AG04449 (cell line): ENCODE results near the gene PAM.
"Not testable (repeated sequence)": the region's sequence is repeated elsewhere in the genome, so short reads cannot be mapped to it uniquely, and the experiment has no call there.

Source experiments
- CTCF ChIA-PET: fragments of 350-600 bp; formaldehyde crosslinking; extraction: SDS; loops from one replicate; lab custom pipeline; 2021; ENCODE audit warnings: antibody characterized with exemption; lab: Yijun Ruan, JAX
- POLR2A ChIA-PET: fragments of 400-600, 350-600 bp; formaldehyde crosslinking; extraction: SDS; loops from one replicate; lab custom pipeline; 2020; ENCODE audit warnings: antibody characterized with exemption, inconsistent platforms; lab: Yijun Ruan, JAX
- DNase-seq: peaks from one replicate; pipeline ENCODE4 v3.0.0-alpha.2; 2010; ENCODE audit warnings: low read depth, low spot score
- H3K4me3 ChIP-seq: 2 replicates; pipeline ENCODE4 v1.5.1; 2011; ENCODE audit warnings: low read depth, mild to moderate bottlenecking, control low read depth, low read length
- TF ChIP-seq, protein P1 (sequence below): IDR thresholded peaks from one replicate; pipeline ENCODE4 v1.5.1; 2011; ENCODE audit warnings: mild to moderate bottlenecking, moderate library complexity, low read length, control low read depth, inconsistent platforms; ENCODE audit not compliant: insufficient read depth; ENCODE audit errors: missing control alignments

PAM gene

DNA sequence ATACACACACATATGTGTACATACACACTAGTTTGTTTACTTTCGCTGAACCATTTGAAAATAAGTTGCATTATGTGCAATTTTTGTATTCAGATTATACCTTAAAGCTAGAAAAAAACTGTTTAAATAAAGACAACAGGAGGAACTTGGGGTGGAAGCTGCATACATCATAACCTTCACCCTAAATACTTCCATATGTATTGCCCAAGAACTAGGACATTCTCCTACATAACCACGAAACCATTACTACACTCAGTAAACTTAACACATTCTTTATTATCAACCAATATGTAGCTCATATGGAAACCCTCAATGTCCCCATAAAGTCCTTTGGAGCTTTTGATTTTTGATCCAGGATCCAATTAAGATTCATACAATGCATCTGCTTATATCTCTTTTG lies 281.5 kb downstream of the PAM start:
- POLR2A ChIA-PET = no interaction called here
- DNase-seq = no peak
- TF ChIP-seq, protein P1, sequence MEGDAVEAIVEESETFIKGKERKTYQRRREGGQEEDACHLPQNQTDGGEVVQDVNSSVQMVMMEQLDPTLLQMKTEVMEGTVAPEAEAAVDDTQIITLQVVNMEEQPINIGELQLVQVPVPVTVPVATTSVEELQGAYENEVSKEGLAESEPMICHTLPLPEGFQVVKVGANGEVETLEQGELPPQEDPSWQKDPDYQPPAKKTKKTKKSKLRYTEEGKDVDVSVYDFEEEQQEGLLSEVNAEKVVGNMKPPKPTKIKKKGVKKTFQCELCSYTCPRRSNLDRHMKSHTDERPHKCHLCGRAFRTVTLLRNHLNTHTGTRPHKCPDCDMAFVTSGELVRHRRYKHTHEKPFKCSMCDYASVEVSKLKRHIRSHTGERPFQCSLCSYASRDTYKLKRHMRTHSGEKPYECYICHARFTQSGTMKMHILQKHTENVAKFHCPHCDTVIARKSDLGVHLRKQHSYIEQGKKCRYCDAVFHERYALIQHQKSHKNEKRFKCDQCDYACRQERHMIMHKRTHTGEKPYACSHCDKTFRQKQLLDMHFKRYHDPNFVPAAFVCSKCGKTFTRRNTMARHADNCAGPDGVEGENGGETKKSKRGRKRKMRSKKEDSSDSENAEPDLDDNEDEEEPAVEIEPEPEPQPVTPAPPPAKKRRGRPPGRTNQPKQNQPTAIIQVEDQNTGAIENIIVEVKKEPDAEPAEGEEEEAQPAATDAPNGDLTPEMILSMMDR = no peak
- H3K4me3 ChIP-seq = no peak overlapping the region
- CTCF ChIA-PET = interaction anchor here (0.8 to 1.8 kb wide), 4 partner anchors 356 to 500 kb away, joined by 3 to 4 read pairs (median 3); no protein-coding TSS in a partner anchor

GRCh38 chr5:103037673-103038455 lies 282.8 kb downstream of the PAM start:
- ChIA-PET POLR2A (no interaction called here), CTCF (no interaction called here)
- H3K4me3 ChIP-seq = no peak overlapping the region
- no peak for DNase-seq
- TF ChIP-seq, protein P1 = no peak

DNA sequence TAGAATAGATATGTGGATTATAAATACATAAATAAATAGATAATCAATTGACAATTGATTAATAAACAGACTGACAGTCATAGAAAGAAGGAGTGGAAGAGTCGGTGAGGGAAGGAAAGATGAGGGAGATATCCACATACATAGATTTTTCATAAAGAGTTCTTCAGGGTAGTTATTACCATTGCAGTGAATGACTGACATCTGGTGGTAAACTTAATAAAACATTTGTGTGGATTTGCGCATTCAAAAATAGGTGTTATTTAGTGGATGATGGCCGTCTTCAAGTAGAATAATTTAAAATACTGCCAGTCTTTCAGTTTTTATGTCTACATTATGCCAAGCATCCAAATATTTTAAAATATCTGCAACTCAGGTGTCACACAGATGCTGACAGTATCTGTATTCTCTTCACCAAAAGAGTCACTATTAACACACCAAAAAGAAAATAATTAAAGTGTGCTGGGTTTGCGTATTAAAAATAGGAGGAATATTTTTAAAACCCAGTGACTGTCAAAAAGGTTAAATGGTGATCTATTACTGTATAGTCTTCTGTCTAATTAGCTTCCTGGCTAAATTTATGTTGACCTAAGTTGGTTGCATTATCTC lies 286.1 kb downstream of the PAM start:
- H3K4me3 ChIP-seq = no peak overlapping the region
- CTCF ChIA-PET = interaction anchor here (0.9 to 4.7 kb wide), 16 partner anchors 10 to 504 kb away, joined by 3 to 47 read pairs (median 4); no protein-coding TSS in a partner anchor
- TF ChIP-seq, protein P1 = peak; percentile 32
- POLR2A ChIA-PET = no interaction called here
- DNase-seq = no peak

DNA sequence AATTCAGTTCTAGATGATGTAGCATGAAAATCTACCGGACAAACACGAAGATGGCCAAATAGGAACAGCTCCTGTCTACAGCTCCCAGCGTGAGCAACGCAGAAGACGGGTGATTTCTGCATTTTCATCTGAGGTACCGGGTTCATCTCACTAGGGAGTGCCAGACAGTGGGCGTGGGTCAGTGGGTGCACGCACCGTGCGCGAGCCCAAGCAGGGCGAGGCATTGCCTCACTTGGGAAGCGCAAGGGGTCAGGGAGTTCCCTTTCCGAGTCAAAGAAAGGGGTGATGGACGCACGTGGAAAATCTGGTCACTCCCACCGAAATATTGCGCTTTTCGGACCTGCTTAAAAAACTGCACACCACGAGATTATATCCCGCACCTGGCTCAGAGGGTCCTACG lies 291.6 kb downstream of the PAM start:
- H3K4me3 ChIP-seq, POLR2A ChIA-PET, DNase-seq: not testable (repeated sequence)
- CTCF ChIA-PET = interaction anchor here (1.0 to 1.1 kb wide), 2 partner anchors 93 to 508 kb away, joined by 3 to 4 read pairs; no protein-coding TSS in a partner anchor

GRCh38 chr5:103057208-103058130 lies 302.4 kb downstream of the PAM start:
- CTCF ChIA-PET = interaction anchor here (1.3 kb wide), 1 partner anchor 16 kb away, joined by 4 read pairs; no protein-coding TSS in a partner anchor
- POLR2A ChIA-PET = no interaction called here
- no peak for DNase-seq
- H3K4me3 ChIP-seq = no peak overlapping the region
- TF ChIP-seq, protein P1 = no peak

DNA sequence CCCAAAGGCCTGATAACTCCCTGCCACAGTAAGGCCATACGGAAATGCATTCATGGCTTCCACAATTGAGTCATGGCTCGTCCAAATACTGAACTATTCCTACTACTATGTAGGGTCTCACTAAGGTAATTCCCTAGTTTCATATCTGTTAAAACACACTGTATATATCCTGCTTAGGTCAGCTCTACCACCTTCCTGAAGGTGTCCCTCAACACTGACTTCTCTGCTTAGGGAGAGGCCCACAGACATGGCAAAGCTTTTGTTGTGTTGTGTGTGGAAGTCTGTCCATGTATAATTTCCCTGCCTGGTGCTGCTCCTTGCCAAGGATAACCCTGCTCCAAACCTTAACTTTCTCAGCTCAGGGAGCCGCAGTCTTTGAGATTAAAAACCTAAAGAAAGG lies 304.4 kb downstream of the PAM start:
- DNase-seq = no peak
- ChIA-PET POLR2A (no interaction called here), CTCF (no interaction called here)
- TF ChIP-seq, protein P1 = no peak
- no peak overlapping the region for H3K4me3 ChIP-seq
